Astrocyte (in vitro differentiated cells and primary cell): ENCODE measurements around the gene MPEG1. TPM values are rescaled to one million over a fixed set of nuclear protein-coding genes. Genes with fewer than 3 reads are reported as not detected.

ENCODE experiments used
- DNase-seq: peaks from one replicate; pipeline ENCODE4 v3.0.0-alpha.2; 2010; ENCODE audit warnings: low read depth
- FAIRE-seq: peaks from 2 replicates; lab custom pipeline; 2011; peaks lifted over from hg19 to GRCh38; lab: Jason Lieb, UNC
- H2AFZ ChIP-seq: 2 replicates; pipeline ENCODE4 v1.6.0; 2012; ENCODE audit warnings: low read depth, low read length, inconsistent platforms
- H3K27ac ChIP-seq: 2 replicates; pipeline ENCODE4 v1.5.1; 2011; ENCODE audit warnings: low read depth, low read length, inconsistent platforms
- H3K27me3 ChIP-seq: 2 replicates; pipeline ENCODE4 v1.6.0; 2011; ENCODE audit warnings: low read length, inconsistent platforms; ENCODE audit not compliant: insufficient read depth
- H3K36me3 ChIP-seq: 2 replicates; pipeline ENCODE4 v1.5.1; 2011; ENCODE audit warnings: low read length, inconsistent platforms; ENCODE audit not compliant: insufficient read depth
- H3K4me1 ChIP-seq: 2 replicates; pipeline ENCODE4 v1.5.1; 2011; ENCODE audit warnings: low read length, inconsistent platforms; ENCODE audit not compliant: insufficient read depth
- H3K4me2 ChIP-seq: 2 replicates; pipeline ENCODE4 v1.6.0; 2012; ENCODE audit warnings: low read length, inconsistent platforms
- H3K4me3 ChIP-seq: 2 replicates; pipeline ENCODE4 v1.5.1; 2011; ENCODE audit warnings: low read depth, mild to moderate bottlenecking, low read length, inconsistent platforms; ENCODE audit not compliant: insufficient read depth
- H3K79me2 ChIP-seq: 2 replicates; pipeline ENCODE4 v1.6.0; 2012; ENCODE audit warnings: mild to moderate bottlenecking, low read length, inconsistent platforms; ENCODE audit not compliant: insufficient read depth
- H3K9ac ChIP-seq: 2 replicates; pipeline ENCODE4 v1.6.0; 2012; ENCODE audit warnings: mild to moderate bottlenecking, low read length, inconsistent platforms
- H3K9me3 ChIP-seq: 2 replicates; pipeline ENCODE4 v1.5.1; 2012; ENCODE audit warnings: low read depth, mild to moderate bottlenecking, low read length, inconsistent platforms; ENCODE audit not compliant: insufficient read depth
- H4K20me1 ChIP-seq: 2 replicates; pipeline ENCODE4 v1.6.0; 2012; ENCODE audit warnings: low read length, inconsistent platforms; ENCODE audit not compliant: insufficient read depth
- H3K27ac Mint-ChIP-seq: one replicate; pipeline ENCODE4 v1.8.0; 2021; ENCODE audit warnings: mild to moderate bottlenecking, mixed read lengths; ENCODE audit not compliant: unreplicated experiment
- H3K27me3 Mint-ChIP-seq: one replicate; pipeline ENCODE4 v1.8.0; 2021; ENCODE audit warnings: low read depth, mixed read lengths; ENCODE audit not compliant: unreplicated experiment
- H3K36me3 Mint-ChIP-seq: one replicate; pipeline ENCODE4 v1.8.0; 2021; ENCODE audit warnings: low read depth, mixed read lengths; ENCODE audit not compliant: unreplicated experiment
- H3K4me1 Mint-ChIP-seq: one replicate; pipeline ENCODE4 v1.8.0; 2021; ENCODE audit warnings: low read depth, mixed read lengths; ENCODE audit not compliant: unreplicated experiment
- H3K4me3 Mint-ChIP-seq: one replicate; pipeline ENCODE4 v1.8.0; 2021; ENCODE audit warnings: mild to moderate bottlenecking, moderate library complexity, mixed read lengths; ENCODE audit not compliant: unreplicated experiment
- H3K9me3 Mint-ChIP-seq: one replicate; pipeline ENCODE4 v1.8.0; 2021; ENCODE audit warnings: mild to moderate bottlenecking, mixed read lengths; ENCODE audit not compliant: unreplicated experiment
- CTCF ChIP-seq: IDR thresholded peaks from 2 replicates; pipeline ENCODE4 v1.5.1; 2011; ENCODE audit warnings: low read depth, mild to moderate bottlenecking, inconsistent platforms, low read length, moderate library complexity; ENCODE audit not compliant: insufficient read depth
- EZH2 ChIP-seq: IDR thresholded peaks from 2 replicates; pipeline ENCODE4 v1.6.1; 2012; ENCODE audit warnings: mild to moderate bottlenecking, low read length, inconsistent platforms; ENCODE audit not compliant: insufficient read depth
- total RNA-seq: library from RNA; stranded (reverse); gene quantifications from 2 replicates; pipeline ENCODE4 v1.2.1, GENCODE V29; 2021

MPEG1 gene
- total RNA-seq, 1 donor from 2014 or later: not detected

- no peak overlapping the region for H3K9ac ChIP-seq
- H3K36me3 ChIP-seq: no peaks in the 10 kb centered on the region
- H3K4me2 ChIP-seq: no peak overlapping the region
- DNase-seq (no peak), FAIRE-seq (no peak)
- H3K4me3 ChIP-seq: no peak overlapping the region
- H3K4me1 Mint-ChIP-seq: no peaks in the 10 kb centered on the region
- no peaks in the 10 kb centered on the region for H3K79me2 ChIP-seq
- H3K27ac Mint-ChIP-seq: no peak overlapping the region
- H3K27me3 Mint-ChIP-seq: peaks cover 5% of the 10 kb centered on the region
- TF ChIP-seq EZH2 (no peak), CTCF (no peak)
- no peak overlapping the region for H3K27ac ChIP-seq
- no peaks in the 10 kb centered on the region for H3K4me1 ChIP-seq
- peaks cover 8% of the 10 kb centered on the region for H3K9me3 Mint-ChIP-seq
- H4K20me1 ChIP-seq: no peaks in the 10 kb centered on the region
- no peaks in the 10 kb centered on the region for H3K27me3 ChIP-seq
- H3K4me3 Mint-ChIP-seq: no peak overlapping the region
- no peaks in the 10 kb centered on the region for H3K9me3 ChIP-seq
- H2AFZ ChIP-seq: no peak overlapping the region
- no peaks in the 10 kb centered on the region for H3K36me3 Mint-ChIP-seq
These were observed 27.6 kb upstream of the MPEG1 start for GRCh38 chr11:59240322-59240721.

GRCh38 chr11:59226396-59226795 is 13.7 kb upstream of the MPEG1 start:
- Histone ChIP-seq H3K36me3 (no peaks in the 10 kb centered on the region), H4K20me1 (no peaks in the 10 kb centered on the region), H3K4me1 (no peaks in the 10 kb centered on the region), H3K9me3 (no peaks in the 10 kb centered on the region), H3K9ac (no peak overlapping the region), H3K79me2 (no peaks in the 10 kb centered on the region), H2AFZ (no peak overlapping the region), H3K27ac (no peak overlapping the region), H3K4me2 (no peak overlapping the region), H3K4me3 (no peak overlapping the region), H3K27me3 (no peaks in the 10 kb centered on the region)
- Mint-ChIP-seq H3K27me3 (peaks cover 5% of the 10 kb centered on the region), H3K4me3 (no peak overlapping the region), H3K9me3 (peaks cover 3% of the 10 kb centered on the region), H3K4me1 (peaks cover 2% of the 10 kb centered on the region), H3K36me3 (no peaks in the 10 kb centered on the region), H3K27ac (no peak overlapping the region)
- no peak for TF ChIP-seq CTCF
- TF ChIP-seq EZH2: no peak
- FAIRE-seq (no peak), DNase-seq (no peak)

GRCh38 chr11:59225017-59225416 is 12.3 kb upstream of the MPEG1 start:
- no peaks in the 10 kb centered on the region for H4K20me1 ChIP-seq
- Mint-ChIP-seq H3K36me3 (no peaks in the 10 kb centered on the region), H3K27ac (no peak overlapping the region), H3K9me3 (no peaks in the 10 kb centered on the region), H3K4me1 (peaks cover 4% of the 10 kb centered on the region), H3K4me3 (no peak overlapping the region), H3K27me3 (peaks cover 6% of the 10 kb centered on the region)
- no peak for TF ChIP-seq CTCF
- no peak for TF ChIP-seq EZH2
- no peak overlapping the region for H3K9ac ChIP-seq
- H3K79me2 ChIP-seq: no peaks in the 10 kb centered on the region
- FAIRE-seq (peak; percentile 65), DNase-seq (no peak)
- no peaks in the 10 kb centered on the region for H3K4me1 ChIP-seq
- H2AFZ ChIP-seq: no peak overlapping the region
- H3K9me3 ChIP-seq: no peaks in the 10 kb centered on the region
- H3K27me3 ChIP-seq: no peaks in the 10 kb centered on the region
- H3K27ac ChIP-seq: no peak overlapping the region
- no peak overlapping the region for H3K4me3 ChIP-seq
- no peaks in the 10 kb centered on the region for H3K36me3 ChIP-seq
- H3K4me2 ChIP-seq: no peak overlapping the region
